GM18861 (cell line): Measurements from ENCODE around the gene ATP12A.

ENCODE experiments used
- ATAC-seq: cut with Tn5 transposase; IDR thresholded peaks from one replicate; pipeline ENCODE4 v1.9.1; 2021; ENCODE audit not compliant: unreplicated experiment

Gene ATP12A

GRCh38 chr13:24662195-24663088 lies 17.8 kb upstream of the ATP12A start:
- no peak for ATAC-seq

DNA sequence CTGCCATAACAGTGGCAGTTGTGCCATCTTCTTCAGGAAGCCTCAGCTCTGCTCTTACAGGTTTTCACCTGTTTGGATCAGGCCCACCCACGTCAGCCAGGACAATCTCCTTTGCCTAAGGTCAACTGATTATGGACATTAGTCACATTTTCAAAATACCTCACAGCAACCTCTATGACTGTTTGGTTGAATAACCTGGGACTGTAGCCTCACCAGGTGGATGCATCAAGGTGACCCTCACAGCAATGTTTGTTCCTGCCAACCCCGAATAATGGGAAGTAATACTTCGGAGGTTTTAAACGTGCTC lies 17.2 kb upstream of the ATP12A start:
- ATAC-seq = no peak

GRCh38 chr13:24663586-24663985 lies 16.6 kb upstream of the ATP12A start:
- no peak for ATAC-seq

- ATAC-seq = no peak
These were observed 15.3 kb upstream of the ATP12A start for GRCh38 chr13:24664726-24665409.

- no peak for ATAC-seq
These were observed 11.7 kb upstream of the ATP12A start for GRCh38 chr13:24668511-24668910.

DNA sequence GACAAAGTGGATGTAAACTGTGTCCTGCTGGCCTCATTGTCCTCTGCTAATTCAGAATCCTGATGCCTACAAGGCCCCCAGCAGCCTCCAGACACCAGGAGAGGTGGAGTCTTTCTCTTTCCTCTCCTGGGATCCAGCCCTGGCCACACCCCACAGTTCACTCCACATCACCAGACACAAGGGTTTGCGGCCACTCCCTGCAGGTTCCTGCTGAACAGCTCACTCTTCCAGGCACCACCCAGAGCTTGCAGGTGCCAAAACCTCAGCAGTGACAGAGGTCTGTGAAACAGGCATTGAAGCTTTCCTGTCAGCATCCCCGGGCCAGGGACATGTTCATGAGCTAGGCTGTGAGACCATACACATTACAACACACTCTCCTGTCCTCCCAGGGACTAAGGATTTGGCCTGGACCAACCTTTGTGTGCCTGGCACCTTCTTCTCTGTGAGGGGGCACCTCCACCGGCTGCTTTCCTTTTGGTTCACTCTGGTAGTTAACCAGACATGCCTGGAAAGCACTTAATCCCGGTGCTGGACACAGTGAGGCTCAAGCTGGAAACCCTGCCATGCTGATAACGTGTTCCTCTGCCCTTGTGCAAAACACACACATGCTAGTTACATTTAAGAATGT lies 11.1 kb upstream of the ATP12A start:
- no peak for ATAC-seq

DNA sequence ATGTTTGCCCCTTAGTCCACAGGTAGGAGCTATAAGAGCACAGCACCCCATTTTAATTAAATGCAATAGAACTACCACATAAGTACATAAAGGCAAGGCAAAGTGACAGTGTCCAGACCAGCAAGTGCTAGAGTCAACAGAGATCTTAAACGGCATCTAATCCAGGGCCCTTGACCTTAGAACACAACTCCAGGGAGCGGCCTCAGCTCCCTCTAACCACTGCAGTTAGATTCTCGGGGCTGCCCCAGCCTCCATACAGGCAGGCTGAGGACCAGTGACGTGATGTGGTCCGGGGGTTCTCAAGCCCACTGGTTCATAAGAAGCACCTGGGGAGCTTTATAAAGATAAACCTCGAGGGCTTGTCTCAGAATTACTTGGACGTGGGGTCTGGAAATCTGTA lies 10.0 kb upstream of the ATP12A start:
- no peak for ATAC-seq

GRCh38 chr13:24670961-24671381 lies 9.2 kb upstream of the ATP12A start:
- no peak for ATAC-seq

GRCh38 chr13:24671386-24672113 lies 8.7 kb upstream of the ATP12A start:
- no peak for ATAC-seq

- ATAC-seq = no peak
These were observed 7.8 kb upstream of the ATP12A start for GRCh38 chr13:24672141-24673132.

- ATAC-seq = no peak
These were observed 4.2 kb upstream of the ATP12A start for GRCh38 chr13:24675806-24676570.

GRCh38 chr13:24678151-24678550 lies 2.1 kb upstream of the ATP12A start:
- ATAC-seq = no peak

GRCh38 chr13:24679686-24680085 lies 522 bp upstream of the ATP12A start:
- ATAC-seq = no peak

- no peak for ATAC-seq
These were observed 855 bp downstream of the ATP12A start for GRCh38 chr13:24680921-24681604.

DNA sequence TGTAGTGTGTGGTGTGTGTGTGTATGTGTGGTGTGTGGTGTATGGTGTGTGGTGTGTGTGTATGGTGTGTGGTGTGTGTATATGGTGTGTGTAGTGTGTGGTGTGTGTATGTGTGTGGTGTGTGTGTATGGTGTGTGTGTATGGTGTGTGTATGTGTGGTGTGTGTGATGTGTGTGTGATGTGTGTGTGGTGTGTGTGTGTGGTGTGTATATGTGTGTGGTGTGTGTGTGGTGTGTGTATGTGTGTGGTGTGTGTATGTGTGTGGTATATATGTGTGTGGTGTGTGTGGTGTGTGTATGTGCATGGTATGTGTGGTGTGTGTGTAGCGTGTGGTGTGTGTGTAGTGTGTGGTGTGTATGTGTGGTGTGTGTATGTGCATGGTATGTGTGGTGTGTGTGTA lies 1.7 kb downstream of the ATP12A start:
- ATAC-seq = no peak

DNA sequence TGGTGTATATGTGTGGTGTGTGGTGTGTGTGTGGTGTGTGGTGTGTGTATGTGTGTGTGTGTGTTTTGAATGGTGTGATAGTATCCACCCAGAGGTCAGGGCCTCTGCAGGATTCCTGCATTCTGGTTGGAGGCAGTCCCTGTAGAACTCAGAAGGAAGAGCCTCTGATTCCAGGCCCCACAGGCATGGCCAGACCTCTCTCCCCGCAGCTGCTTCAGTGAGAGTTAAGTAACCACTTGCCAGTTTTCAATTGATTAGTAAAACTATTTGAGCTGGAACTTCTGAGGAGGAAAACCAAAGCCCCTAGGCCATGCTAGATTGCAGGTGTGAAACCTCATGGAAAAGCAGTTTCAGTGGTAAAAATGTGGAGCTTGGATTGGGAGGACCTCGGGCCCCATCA lies 2.1 kb downstream of the ATP12A start:
- no peak for ATAC-seq

DNA sequence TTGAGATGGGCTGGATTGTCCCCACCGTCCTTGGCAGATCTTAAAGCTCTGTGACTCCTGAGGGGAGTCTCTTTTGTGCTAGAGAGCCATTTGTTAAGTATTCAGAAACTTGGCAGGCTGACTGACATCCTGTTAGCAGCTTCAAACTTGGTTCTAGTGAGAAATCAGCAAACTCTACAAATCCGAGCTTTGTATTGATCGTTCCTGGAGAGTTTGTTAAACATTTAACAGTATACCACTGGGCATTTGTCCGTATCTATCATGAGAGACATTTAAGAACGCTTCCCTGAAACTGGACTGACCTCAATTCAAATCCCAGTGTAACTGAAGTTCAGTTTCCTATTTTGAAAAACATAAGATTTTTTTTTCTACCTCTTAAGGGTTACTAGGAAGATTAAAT lies 3.1 kb downstream of the ATP12A start:
- ATAC-seq = no peak

DNA sequence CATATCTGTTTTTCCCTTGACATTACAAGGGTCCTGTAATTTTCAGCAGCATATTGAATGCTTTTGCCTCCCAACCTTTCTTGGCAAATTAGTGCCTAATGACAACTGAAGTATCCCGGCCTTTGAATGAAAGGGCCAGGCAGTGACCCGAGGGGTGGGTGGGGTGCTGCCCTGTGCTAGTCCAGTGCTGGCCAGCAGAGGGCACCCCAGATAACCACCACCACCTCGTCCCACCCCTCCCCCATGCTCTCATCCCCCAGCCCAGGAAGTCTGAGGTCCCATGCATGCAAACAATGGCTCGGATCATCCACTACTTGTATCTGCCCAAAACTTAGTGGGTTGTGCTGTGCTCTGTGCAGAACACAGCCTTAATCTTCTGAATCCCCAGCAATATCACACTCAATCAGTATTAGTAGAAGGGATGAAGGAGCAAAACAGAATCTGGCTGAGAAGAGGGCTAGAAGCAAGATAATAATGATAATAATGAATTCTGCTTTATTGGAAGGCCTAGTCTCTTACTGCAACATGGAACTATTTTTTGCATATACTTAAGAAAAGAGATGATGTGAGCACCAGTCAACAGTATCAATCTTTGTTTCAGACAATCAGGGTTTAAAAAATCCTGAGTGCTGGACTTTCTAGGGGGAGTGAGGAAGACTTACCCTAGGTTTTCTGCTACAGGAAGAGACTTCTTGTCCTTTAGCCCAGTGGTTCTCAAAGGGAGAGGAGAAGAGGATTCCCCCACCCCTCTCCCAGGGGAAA lies 3.8 kb downstream of the ATP12A start:
- no peak for ATAC-seq
